Stomach (tissue), 4 donors: Measurements from ENCODE around the gene CXCL17.

Experiments
- POLR2A ChIP-seq, 4 donors: fragments of 450-650 bp; IDR thresholded peaks; one replicate each; pipeline ENCODE4 v1.6.1; 2016; ENCODE audit warnings: antibody characterized with exemption in 4 of 4, control low read depth in 2 of 4, mild to moderate bottlenecking in 1 of 4, moderate library complexity in 1 of 4
- POLR2AphosphoS5 ChIP-seq, 3 donors: sonication (generic); formaldehyde crosslinking; IDR thresholded peaks; one replicate each; pipeline ENCODE4 v1.6.1; 2016; ENCODE audit warnings: antibody characterized with exemption in 3 of 3
- TF ChIP-seq, protein P1 (sequence below), 7 experiments: fragments of 450-650 bp in 4 of 7; fragments of 200-600 bp in 3 of 7; sonication (generic) in 3 of 7; IDR thresholded peaks; one replicate each; pipeline ENCODE4 v1.5.1; 2016 to 2019; ENCODE audit warnings: antibody characterized with exemption in 7 of 7, control low read depth in 2 of 7, mild to moderate bottlenecking in 1 of 7

DNA sequence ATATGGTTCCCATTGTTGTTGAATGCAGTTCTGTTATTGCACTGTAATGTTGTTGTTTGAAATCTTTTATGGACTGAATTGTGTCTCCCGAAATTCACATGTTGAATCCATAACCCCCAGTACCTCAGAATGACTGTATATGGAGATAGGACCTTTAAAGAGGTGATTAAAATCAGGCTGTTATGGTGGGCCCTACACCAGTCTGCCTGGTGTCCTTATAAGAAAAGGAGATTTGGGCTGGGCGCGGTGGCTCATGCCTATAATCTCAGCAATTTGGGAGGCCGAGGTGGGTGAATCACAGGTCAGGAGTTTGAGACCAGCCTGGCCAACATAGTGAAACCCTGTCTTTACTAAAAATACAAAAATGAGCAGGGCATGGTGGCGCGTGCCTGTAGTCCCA lies 7.4 kb downstream of the CXCL17 start:
- TF ChIP-seq, protein P1, sequence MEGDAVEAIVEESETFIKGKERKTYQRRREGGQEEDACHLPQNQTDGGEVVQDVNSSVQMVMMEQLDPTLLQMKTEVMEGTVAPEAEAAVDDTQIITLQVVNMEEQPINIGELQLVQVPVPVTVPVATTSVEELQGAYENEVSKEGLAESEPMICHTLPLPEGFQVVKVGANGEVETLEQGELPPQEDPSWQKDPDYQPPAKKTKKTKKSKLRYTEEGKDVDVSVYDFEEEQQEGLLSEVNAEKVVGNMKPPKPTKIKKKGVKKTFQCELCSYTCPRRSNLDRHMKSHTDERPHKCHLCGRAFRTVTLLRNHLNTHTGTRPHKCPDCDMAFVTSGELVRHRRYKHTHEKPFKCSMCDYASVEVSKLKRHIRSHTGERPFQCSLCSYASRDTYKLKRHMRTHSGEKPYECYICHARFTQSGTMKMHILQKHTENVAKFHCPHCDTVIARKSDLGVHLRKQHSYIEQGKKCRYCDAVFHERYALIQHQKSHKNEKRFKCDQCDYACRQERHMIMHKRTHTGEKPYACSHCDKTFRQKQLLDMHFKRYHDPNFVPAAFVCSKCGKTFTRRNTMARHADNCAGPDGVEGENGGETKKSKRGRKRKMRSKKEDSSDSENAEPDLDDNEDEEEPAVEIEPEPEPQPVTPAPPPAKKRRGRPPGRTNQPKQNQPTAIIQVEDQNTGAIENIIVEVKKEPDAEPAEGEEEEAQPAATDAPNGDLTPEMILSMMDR (IDR thresholded peaks at IDR 0.05): no peak
- no peak for TF ChIP-seq POLR2AphosphoS5 (IDR thresholded peaks at IDR 0.05)
- no peak for TF ChIP-seq POLR2A (IDR thresholded peaks at IDR 0.05)
